ENCODE results near the gene NT5C2. TPM values are rescaled to one million over a fixed set of nuclear protein-coding genes. Genes with fewer than 3 reads are reported as not detected.

Gene NT5C2
- total RNA-seq, 4 donors from 2014 or later: 36.0 to 53.6 (median 40.8) TPM

GRCh38 chr10:103120977-103121735, 71.9 kb downstream of the NT5C2 start:
- TF ChIP-seq CTCF (IDR thresholded peaks at IDR 0.05) (no peak), POLR2A (IDR thresholded peaks at IDR 0.05) (no peak)
- DNase-seq (ENCODE audit: low spot score in 2 of 2): no peak
- 49 to 62% methylated on average over 2 of the region's 2 CpGs for WGBS, 2 donors
- H3K4me3 ChIP-seq (ENCODE audit: low read depth, poor library complexity, severe bottlenecking): no peak overlapping the region
- intact Hi-C loops (cut with DNase I; ENCODE audit: low total_unique reads): no loop called here

- no peak for DNase-seq (ENCODE audit: low spot score in 2 of 2)
- 74 to 79% methylated on average over 2 of the region's 2 CpGs for WGBS, 2 donors
- intact Hi-C loops (cut with DNase I; ENCODE audit: low total_unique reads): no loop called here
- no peak for TF ChIP-seq CTCF (IDR thresholded peaks at IDR 0.05)
- TF ChIP-seq POLR2A (IDR thresholded peaks at IDR 0.05): no peak
- no peak overlapping the region for H3K4me3 ChIP-seq (ENCODE audit: low read depth, poor library complexity, severe bottlenecking)
Observed at GRCh38 chr10:103120546-103120945, 72.5 kb downstream of the NT5C2 start.

- 95 to 98% methylated on average over 2 of the region's 2 CpGs for WGBS, 2 donors
- no peak for DNase-seq (ENCODE audit: low spot score in 2 of 2)
- TF ChIP-seq CTCF (IDR thresholded peaks at IDR 0.05): no peak
- TF ChIP-seq POLR2A (IDR thresholded peaks at IDR 0.05): no peak
- intact Hi-C loops (cut with DNase I; ENCODE audit: low total_unique reads): no loop called here
- no peak overlapping the region for H3K4me3 ChIP-seq (ENCODE audit: low read depth, poor library complexity, severe bottlenecking)
Observed at GRCh38 chr10:103117247-103117646, 75.8 kb downstream of the NT5C2 start.

- 91 to 95% methylated on average over 6 of the region's 6 CpGs for WGBS, 2 donors
- intact Hi-C loops (cut with DNase I; ENCODE audit: low total_unique reads): no loop called here
- no peak overlapping the region for H3K4me3 ChIP-seq (ENCODE audit: low read depth, poor library complexity, severe bottlenecking)
- TF ChIP-seq POLR2A (IDR thresholded peaks at IDR 0.05): no peak
- no peak for TF ChIP-seq CTCF (IDR thresholded peaks at IDR 0.05)
- DNase-seq (ENCODE audit: low spot score in 2 of 2): no peak
Observed at GRCh38 chr10:103114876-103115275, 78.2 kb downstream of the NT5C2 start.

GRCh38 chr10:103111918-103112877, 80.9 kb downstream of the NT5C2 start:
- intact Hi-C loops (cut with DNase I; ENCODE audit: low total_unique reads): no loop called here
- no peak overlapping the region for H3K4me3 ChIP-seq (ENCODE audit: low read depth, poor library complexity, severe bottlenecking)
- no peak for DNase-seq (ENCODE audit: low spot score in 2 of 2)
- no peak for TF ChIP-seq POLR2A (IDR thresholded peaks at IDR 0.05)
- TF ChIP-seq CTCF (IDR thresholded peaks at IDR 0.05): no peak
- WGBS, 2 donors: 79 to 85% methylated on average over 4 of the region's 4 CpGs

Measured in lower leg skin (tissue), 4 donors.